Measurements from ENCODE around the gene UROD. TPM values are rescaled to one million over a fixed set of nuclear protein-coding genes. Genes with fewer than 3 reads are reported as not detected.

The UROD gene
- total RNA-seq, 1 experiment from 2014 or later = 103 TPM

- DNase-seq (ENCODE audit: low read depth) = no peak
Measured at GRCh38 chr1:45008516-45008915, 3.5 kb upstream of the UROD start.

GRCh38 chr1:45009296-45009865, 2.7 kb upstream of the UROD start:
- no peak for DNase-seq (ENCODE audit: low read depth)

GRCh38 chr1:45009956-45010854, 1.8 kb upstream of the UROD start:
- no peak for DNase-seq (ENCODE audit: low read depth)

- DNase-seq (ENCODE audit: low read depth) = peak; percentile 81
Measured at GRCh38 chr1:45010855-45011811, 921 bp upstream of the UROD start, which contains the start of gene HECTD3. TSS of gene HECTD3 (minus strand) at chr1:45011324. CDS start at chr1:45011257, 67 bp downstream.

GRCh38 chr1:45012639-45013278, 705 bp downstream of the UROD start:
- DNase-seq (ENCODE audit: low read depth) = peak; percentile 62

GRCh38 chr1:45013551-45014209, 1.6 kb downstream of the UROD start:
- DNase-seq (ENCODE audit: low read depth) = no peak

- DNase-seq (ENCODE audit: low read depth) = peak; percentile 76
Measured at GRCh38 chr1:45014321-45015028, 2.4 kb downstream of the UROD start.

- DNase-seq (ENCODE audit: low read depth) = no peak
Measured at GRCh38 chr1:45015683-45016082, 3.6 kb downstream of the UROD start.

- no peak for DNase-seq (ENCODE audit: low read depth)
Measured at GRCh38 chr1:45016090-45016697, 4.1 kb downstream of the UROD start.

- no peak for DNase-seq (ENCODE audit: low read depth)
Measured at GRCh38 chr1:45016767-45017166, 4.7 kb downstream of the UROD start.

- DNase-seq (ENCODE audit: low read depth) = peak; percentile 79
Measured at GRCh38 chr1:45018599-45019230, 6.7 kb downstream of the UROD start.

- DNase-seq (ENCODE audit: low read depth) = no peak
Measured at GRCh38 chr1:45023663-45024062, 11.6 kb downstream of the UROD start.

- no peak for DNase-seq (ENCODE audit: low read depth)
Measured at GRCh38 chr1:45026446-45026845, 14.4 kb downstream of the UROD start.

- DNase-seq (ENCODE audit: low read depth) = no peak
Measured at GRCh38 chr1:45032837-45033236, 20.8 kb downstream of the UROD start.

- no peak for DNase-seq (ENCODE audit: low read depth)
Measured at GRCh38 chr1:45033356-45033755, 21.3 kb downstream of the UROD start.

- no peak for DNase-seq (ENCODE audit: low read depth)
Measured at GRCh38 chr1:45035631-45036301, 23.7 kb downstream of the UROD start.

- peak; percentile 39 for DNase-seq (ENCODE audit: low read depth)
Measured at GRCh38 chr1:45037456-45037855, 25.4 kb downstream of the UROD start.

GRCh38 chr1:45038240-45038639, 26.2 kb downstream of the UROD start:
- DNase-seq (ENCODE audit: low read depth) = no peak

Data from RPMI7951 (cell line).